GM12878 (cell line): ENCODE data around the gene CHURC1. TPM values are rescaled to one million over a fixed set of nuclear protein-coding genes. Genes with fewer than 3 reads are reported as not detected.

Experiments
- ATAC-seq: fragments of 200-7000 bp; cut with Tn5 transposase; 3 replicates; pipeline ENCODE4 v1.9.1; 2020; ENCODE audit warnings: mild to moderate bottlenecking, moderate library complexity
- BruUV-seq: library from RNA; stranded (reverse); fragments of 400-500 nt; replicated peaks from 2 replicates; lab custom pipeline; 2021; lab: Mats Ljungman, UMichigan
- CTCF ChIA-PET: fragments of 300-600 bp; sonication (Branson Sonifier 250); formaldehyde crosslinking; extraction: SDS; loops from one replicate; lab custom pipeline; 2021; ENCODE audit warnings: inconsistent platforms; lab: Yijun Ruan, JAX
- POLR2A ChIA-PET: fragments of 350-600 bp; formaldehyde crosslinking; extraction: SDS; loops from one replicate; lab custom pipeline; 2021; ENCODE audit warnings: inconsistent platforms; lab: Charles Lee
- RAD21 ChIA-PET: fragments of 300-600 bp; sonication (Branson Sonifier 250); formaldehyde crosslinking; loops from one replicate; lab custom pipeline; 2023; ENCODE audit warnings: antibody characterized with exemption; ENCODE audit not compliant: unreplicated experiment; lab: Charles Lee
- SMC1A ChIA-PET: fragments of 300-600 bp; sonication (Branson Sonifier 250); formaldehyde crosslinking; loops from one replicate; lab custom pipeline; 2023; ENCODE audit not compliant: unreplicated experiment, uncharacterized antibody; lab: Charles Lee
- DNase-seq: peaks from one replicate; pipeline ENCODE4 v3.0.0-alpha.2; 2011; ENCODE audit warnings: low read depth, low spot score
- FAIRE-seq: peaks from 3 replicates; lab custom pipeline; 2011; peaks lifted over from hg19 to GRCh38; lab: Jason Lieb, UNC
- H2AFZ ChIP-seq: 2 replicates; pipeline ENCODE4 v1.6.0; 2011; ENCODE audit warnings: low read depth, low read length, control low read depth; ENCODE audit not compliant: control insufficient read depth
- H3K27ac ChIP-seq: 2 replicates; pipeline ENCODE4 v1.5.1; 2011; ENCODE audit warnings: control low read depth; ENCODE audit not compliant: control insufficient read depth, insufficient read depth
- H3K27me3 ChIP-seq, 2 experiments: replicated peaks in 1 of 2; 2 replicates each; pipeline versions ENCODE4 v1.6.0 to v1.6.1; 2011; ENCODE audit warnings: low read length in 1 of 2; ENCODE audit not compliant: control insufficient read depth in 2 of 2, insufficient read depth in 2 of 2
- H3K36me3 ChIP-seq, 2 experiments: 2 replicates each; pipeline ENCODE4 v1.5.1; 2011; ENCODE audit warnings: low read length in 1 of 2; ENCODE audit not compliant: control insufficient read depth in 2 of 2, insufficient read depth in 2 of 2
- H3K4me1 ChIP-seq: 2 replicates; pipeline ENCODE4 v1.6.1; 2011; ENCODE audit warnings: mild to moderate bottlenecking, low read length, moderate library complexity, mixed read lengths; ENCODE audit not compliant: control insufficient read depth, insufficient read depth
- H3K4me2 ChIP-seq: 2 replicates; pipeline ENCODE4 v1.6.0; 2011; ENCODE audit warnings: control low read depth; ENCODE audit not compliant: control insufficient read depth, insufficient read depth
- H3K4me3 ChIP-seq: fragments of 200-600 bp; sonication (generic); 2 replicates; pipeline ENCODE4 v1.5.1; 2016
- H3K79me2 ChIP-seq: 2 replicates; pipeline ENCODE4 v1.6.0; 2011; ENCODE audit warnings: low read length; ENCODE audit not compliant: control insufficient read depth, insufficient read depth
- H3K9ac ChIP-seq: 2 replicates; pipeline ENCODE4 v1.8.0; 2011; ENCODE audit warnings: low read length, control low read depth, mixed read lengths; ENCODE audit not compliant: control insufficient read depth, insufficient read depth
- H3K9me3 ChIP-seq: replicated peaks from 3 replicates; pipeline ENCODE4 v1.5.1; 2011; ENCODE audit warnings: mild to moderate bottlenecking, low read length; ENCODE audit not compliant: control insufficient read depth, insufficient read depth
- H4K20me1 ChIP-seq: 2 replicates; pipeline ENCODE4 v1.6.0; 2011; ENCODE audit not compliant: control insufficient read depth, insufficient read depth
- CREB1 ChIP-seq: IDR thresholded peaks from 2 replicates; pipeline ENCODE4 v1.6.1; 2012; ENCODE audit warnings: low read depth, mild to moderate bottlenecking, inconsistent platforms
- ELK1 ChIP-seq: IDR thresholded peaks from 2 replicates; pipeline ENCODE4 v1.6.1; 2012; ENCODE audit warnings: low read depth, low read length, improper control_type of control experiment
- KDM1A ChIP-seq: fragments of 200-600 bp; sonication (generic); IDR thresholded peaks from 2 replicates; pipeline ENCODE4 v1.6.1; 2016; ENCODE audit warnings: borderline replicate concordance
- MEF2B ChIP-seq: fragments of 450-650 bp; IDR thresholded peaks from 2 replicates; pipeline ENCODE4 v1.6.1; 2018; ENCODE audit warnings: mild to moderate bottlenecking, moderate library complexity; ENCODE audit not compliant: partially characterized antibody, poor library complexity, severe bottlenecking
- PKNOX1 ChIP-seq: fragments of 450-650 bp; IDR thresholded peaks from 2 replicates; pipeline ENCODE4 v1.6.1; 2016; ENCODE audit warnings: mild to moderate bottlenecking
- POLR2AphosphoS2 ChIP-seq: IDR thresholded peaks from 2 replicates; pipeline ENCODE4 v1.6.1; 2011; ENCODE audit warnings: low read depth, mild to moderate bottlenecking, low read length, improper control_type of control experiment, moderate library complexity
- PRDM15 ChIP-seq: fragments of 450-650 bp; formaldehyde crosslinking; IDR thresholded peaks from 2 replicates; pipeline ENCODE4 v1.4.0; 2020; ENCODE audit warnings: mild to moderate bottlenecking, moderate library complexity
- SIX5 ChIP-seq: IDR thresholded peaks from 2 replicates; pipeline ENCODE4 v1.6.1; 2011; ENCODE audit warnings: mild to moderate bottlenecking, low read depth, low read length, moderate library complexity; ENCODE audit not compliant: severe bottlenecking
- SMC3 ChIP-seq: IDR thresholded peaks from 2 replicates; pipeline ENCODE4 v1.6.1; 2011; ENCODE audit warnings: low read length, improper control_type of control experiment, borderline replicate concordance
- ZBTB4 ChIP-seq: fragments of 450-650 bp; formaldehyde crosslinking; IDR thresholded peaks from 2 replicates; pipeline ENCODE4 v1.4.0; 2022; ENCODE audit warnings: mild to moderate bottlenecking, moderate library complexity
- ZNF622 ChIP-seq: fragments of 450-650 bp; IDR thresholded peaks from 2 replicates; pipeline ENCODE4 v1.6.1; 2017; ENCODE audit warnings: mild to moderate bottlenecking, inconsistent platforms
- WGBS: methylation state at CpG from one replicate; pipeline ENCODE4 v1.1.6; 2016; ENCODE audit warnings: low lambda C conversion rate; ENCODE audit not compliant: insufficient replicate concordance, insufficient coverage; ENCODE audit errors: missing lambda C conversion rate; 5-methylcytosine and 5-hydroxymethylcytosine counted together
- in situ Hi-C: fragments of 300-500 bp; cut with MboI; formaldehyde crosslinking; loops from 9 replicates; pipeline ENCODE4 v1.14.3; 2018; ENCODE audit warnings: mixed read lengths
- intact Hi-C: fragments of 100-400 bp; cut with micrococcal nuclease; formaldehyde crosslinking; loops from one replicate; pipeline ENCODE4 v1.14.2; 2022; ENCODE audit not compliant: unreplicated experiment
- polyA plus RNA-seq, 11 experiments: library from polyadenylated mRNA; depleted of rRNA in 4 of 11; unstranded in 6 of 11; stranded (reverse) in 5 of 11; fragments of >200 nt; fragmentation: Nextera tagmentation in 4 of 11; fragmentation: Illumina TruSeq in 1 of 11; extraction: Ambion mirVana in 4 of 11; extraction: Trizol in 1 of 11; gene quantifications; 1 replicate in 1 of 11; 2 replicates in 10 of 11; pipeline versions ENCODE4 v1.2.1 to v1.2.3, GENCODE V29; 2011 to 2016; ENCODE audit warnings: inconsistent platforms in 2 of 11, missing spikeins in 2 of 11, low read depth in 1 of 11
- total RNA-seq, 4 experiments: library from RNA; depleted of rRNA in 3 of 4; stranded (reverse); fragments of >200 nt in 3 of 4; fragmentation: Illumina TruSeq in 1 of 4; extraction: Trizol in 1 of 4; gene quantifications; 2 replicates each; pipeline versions ENCODE4 v1.2.1 to v1.2.3, GENCODE V29; 2013 to 2021

CHURC1 gene
- total and polyA plus RNA-seq, 10 of the 15 experiments (the other 5 are each of a cell fraction or from before 2014, with no cell fraction given): 41.0 to 421 (median 140) TPM

GRCh38 chr14:64891173-64891838 is 22.9 kb upstream of the CHURC1 start:
- Histone ChIP-seq H3K4me3 (no peak overlapping the region), H3K9ac (no peak overlapping the region), H3K4me2 (no peak overlapping the region), H4K20me1 (no peaks in the 10 kb centered on the region), H3K4me1 (no peaks in the 10 kb centered on the region), H3K9me3 (no peaks in the 10 kb centered on the region), H3K36me3 (no peaks in the 10 kb centered on the region), H3K27ac (no peak overlapping the region), H3K27me3 (0 out of 4 replicates have a peak, but pooled peaks cover 0 to 4% of the 10 kb centered on the region in 2 experiments), H3K79me2 (no peaks in the 10 kb centered on the region), H2AFZ (no peak overlapping the region)
- ATAC-seq: no peak
- no TSS peak for BruUV-seq
- in situ Hi-C loops (loop anchor here (25.0 kb wide), 1 partner anchor 529 kb away; no protein-coding TSS in a partner anchor), intact Hi-C loops (loop anchor here (1.0 to 5.0 kb wide), 3 partner anchors 68 to 219 kb away; no protein-coding TSS in a partner anchor)
- ChIA-PET CTCF (interaction anchor here (0.8 to 5.8 kb wide), 48 partner anchors 9 to 588 kb away, joined by 3 to 111 read pairs (median 8); partner anchors contain the start of genes CHURC1 and SPTB), POLR2A (no interaction called here), SMC1A (interaction anchor here (0.7 to 6.5 kb wide), 32 partner anchors 9 to 547 kb away, joined by 3 to 88 read pairs (median 5); partner anchors contain the start of genes CHURC1 and FNTB), RAD21 (interaction anchor here (0.7 to 5.6 kb wide), 32 partner anchors 10 to 382 kb away, joined by 3 to 87 read pairs (median 4); partner anchors contain the start of genes CHURC1, FNTB and SPTB)
- FAIRE-seq: no peak
- WGBS: 76% methylated on average over 4 of the region's 4 CpGs
- DNase-seq: no peak
- TF ChIP-seq SMC3: no peak
- no peak for TF ChIP-seq ZNF622
- no peak for TF ChIP-seq CREB1
- TF ChIP-seq KDM1A: no peak
- no peak for TF ChIP-seq ZBTB4 (CRISPR knock-in tag)
- no peak for TF ChIP-seq ELK1
- TF ChIP-seq POLR2AphosphoS2: no peak
- TF ChIP-seq MEF2B: no peak
- no peak for TF ChIP-seq SIX5
- no peak for TF ChIP-seq PKNOX1
- no peak for TF ChIP-seq PRDM15 (CRISPR knock-in tag)
